ENCODE data around the gene F7.

DNA sequence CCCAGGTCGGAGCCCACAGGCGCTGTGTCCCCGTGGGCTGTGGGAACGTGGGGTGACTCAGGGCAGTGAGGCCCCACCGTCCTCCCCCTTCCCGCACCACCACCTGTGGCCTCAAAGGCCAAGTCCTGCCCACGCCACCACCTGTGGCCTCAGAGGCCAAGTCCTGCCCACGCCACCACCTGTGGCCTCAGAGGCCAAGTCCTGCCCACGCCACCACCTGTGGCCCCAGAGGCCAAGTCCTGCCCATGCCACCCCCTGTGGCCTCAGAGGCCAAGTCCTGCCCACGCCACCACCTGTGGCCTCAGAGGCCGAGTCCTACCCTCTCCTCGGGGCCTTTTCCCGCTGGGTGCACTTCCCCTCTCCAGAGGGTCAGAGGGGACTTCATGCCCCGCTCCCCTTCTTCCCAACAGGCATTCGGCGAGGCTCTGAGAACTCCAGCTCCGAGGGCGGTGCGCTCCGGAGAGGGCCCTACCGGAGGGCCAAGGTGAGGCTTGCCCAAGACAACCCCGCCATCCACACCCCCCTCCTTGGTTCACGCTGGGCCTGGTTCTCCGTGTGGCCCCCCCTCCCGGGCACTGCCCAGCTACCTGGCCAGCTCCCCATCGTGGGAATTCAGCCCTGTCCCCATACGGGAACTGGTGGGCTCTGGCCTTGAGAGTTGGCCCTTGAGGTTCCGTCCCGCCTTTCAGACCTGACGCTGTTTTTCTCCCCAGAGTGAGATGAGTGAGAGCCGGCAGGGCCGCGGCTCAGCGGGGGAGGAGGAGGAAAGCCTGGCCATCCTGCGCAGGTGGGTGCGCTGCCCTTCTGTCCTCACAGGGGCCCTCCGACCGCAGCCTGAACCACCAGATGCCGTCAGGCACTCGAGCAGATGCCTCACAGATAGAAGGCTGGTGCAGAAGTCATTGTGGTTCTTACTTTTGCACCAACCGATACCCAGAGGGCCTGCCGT lies 27.4 kb upstream of the F7 start:
- TF ChIP-seq EGR1 (IDR thresholded peaks at IDR 0.05), result no peak
- no peak for TF ChIP-seq RAD21 (IDR thresholded peaks at IDR 0.05; ENCODE audit: low read depth)
- TF ChIP-seq, protein P1, sequence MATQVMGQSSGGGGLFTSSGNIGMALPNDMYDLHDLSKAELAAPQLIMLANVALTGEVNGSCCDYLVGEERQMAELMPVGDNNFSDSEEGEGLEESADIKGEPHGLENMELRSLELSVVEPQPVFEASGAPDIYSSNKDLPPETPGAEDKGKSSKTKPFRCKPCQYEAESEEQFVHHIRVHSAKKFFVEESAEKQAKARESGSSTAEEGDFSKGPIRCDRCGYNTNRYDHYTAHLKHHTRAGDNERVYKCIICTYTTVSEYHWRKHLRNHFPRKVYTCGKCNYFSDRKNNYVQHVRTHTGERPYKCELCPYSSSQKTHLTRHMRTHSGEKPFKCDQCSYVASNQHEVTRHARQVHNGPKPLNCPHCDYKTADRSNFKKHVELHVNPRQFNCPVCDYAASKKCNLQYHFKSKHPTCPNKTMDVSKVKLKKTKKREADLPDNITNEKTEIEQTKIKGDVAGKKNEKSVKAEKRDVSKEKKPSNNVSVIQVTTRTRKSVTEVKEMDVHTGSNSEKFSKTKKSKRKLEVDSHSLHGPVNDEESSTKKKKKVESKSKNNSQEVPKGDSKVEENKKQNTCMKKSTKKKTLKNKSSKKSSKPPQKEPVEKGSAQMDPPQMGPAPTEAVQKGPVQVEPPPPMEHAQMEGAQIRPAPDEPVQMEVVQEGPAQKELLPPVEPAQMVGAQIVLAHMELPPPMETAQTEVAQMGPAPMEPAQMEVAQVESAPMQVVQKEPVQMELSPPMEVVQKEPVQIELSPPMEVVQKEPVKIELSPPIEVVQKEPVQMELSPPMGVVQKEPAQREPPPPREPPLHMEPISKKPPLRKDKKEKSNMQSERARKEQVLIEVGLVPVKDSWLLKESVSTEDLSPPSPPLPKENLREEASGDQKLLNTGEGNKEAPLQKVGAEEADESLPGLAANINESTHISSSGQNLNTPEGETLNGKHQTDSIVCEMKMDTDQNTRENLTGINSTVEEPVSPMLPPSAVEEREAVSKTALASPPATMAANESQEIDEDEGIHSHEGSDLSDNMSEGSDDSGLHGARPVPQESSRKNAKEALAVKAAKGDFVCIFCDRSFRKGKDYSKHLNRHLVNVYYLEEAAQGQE (IDR thresholded peaks at IDR 0.05; ENCODE audit: low read depth), result no peak
- TF ChIP-seq, protein P2, sequence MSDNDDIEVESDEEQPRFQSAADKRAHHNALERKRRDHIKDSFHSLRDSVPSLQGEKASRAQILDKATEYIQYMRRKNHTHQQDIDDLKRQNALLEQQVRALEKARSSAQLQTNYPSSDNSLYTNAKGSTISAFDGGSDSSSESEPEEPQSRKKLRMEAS (IDR thresholded peaks at IDR 0.05), result no peak
- TF ChIP-seq, protein P3, sequence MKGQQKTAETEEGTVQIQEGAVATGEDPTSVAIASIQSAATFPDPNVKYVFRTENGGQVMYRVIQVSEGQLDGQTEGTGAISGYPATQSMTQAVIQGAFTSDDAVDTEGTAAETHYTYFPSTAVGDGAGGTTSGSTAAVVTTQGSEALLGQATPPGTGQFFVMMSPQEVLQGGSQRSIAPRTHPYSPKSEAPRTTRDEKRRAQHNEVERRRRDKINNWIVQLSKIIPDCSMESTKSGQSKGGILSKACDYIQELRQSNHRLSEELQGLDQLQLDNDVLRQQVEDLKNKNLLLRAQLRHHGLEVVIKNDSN (IDR thresholded peaks at IDR 0.05), result no peak
- TF ChIP-seq CEBPB (IDR thresholded peaks at IDR 0.05), result no peak
- no peak for TF ChIP-seq CREB1 (IDR thresholded peaks at IDR 0.05; ENCODE audit: low read depth)

Measured in Ishikawa (cell line).